CD14-positive monocyte (primary cell): ENCODE measurements around the gene SLC22A7. TPM values are rescaled to one million over a fixed set of nuclear protein-coding genes. Genes with fewer than 3 reads are reported as not detected.

Experiments
- DNase-seq, 3 donors: peaks; one replicate each; pipeline ENCODE4 v3.0.0-alpha.2; 2011 to 2022
- H2AFZ ChIP-seq: 2 replicates; pipeline ENCODE4 v1.6.0; 2012; ENCODE audit warnings: mild to moderate bottlenecking, low read depth, low read length, inconsistent platforms; ENCODE audit not compliant: insufficient read depth, poor library complexity, severe bottlenecking
- H3K27ac ChIP-seq, 2 donors: 1 replicate in 1 of 2; 2 replicates in 1 of 2; pipeline ENCODE4 v1.5.1; 2012 to 2013; ENCODE audit warnings: low read length in 2 of 2, control low read depth in 1 of 2, inconsistent platforms in 1 of 2, low read depth in 1 of 2, mild to moderate bottlenecking in 1 of 2
- H3K27me3 ChIP-seq, 2 donors: one replicate each; pipeline versions ENCODE4 v1.6.0 to v1.6.1; 2011 to 2013; ENCODE audit warnings: low read length in 2 of 2; ENCODE audit not compliant: control insufficient read depth in 2 of 2, insufficient read depth in 2 of 2
- H3K36me3 ChIP-seq, 2 donors: replicated peaks in 1 of 2; 1 replicate in 1 of 2; 2 replicates in 1 of 2; pipeline versions ENCODE4 v1.5.1 to v1.6.1; 2012 to 2013; ENCODE audit warnings: low read length in 2 of 2, control low read depth in 1 of 2, inconsistent platforms in 1 of 2, mild to moderate bottlenecking in 1 of 2; ENCODE audit not compliant: insufficient read depth in 2 of 2, control insufficient read depth in 1 of 2
- H3K4me1 ChIP-seq, 2 donors: 1 replicate in 1 of 2; 2 replicates in 1 of 2; pipeline versions ENCODE4 v1.5.1 to v1.6.1; 2012 to 2013; ENCODE audit warnings: low read length in 2 of 2, control low read depth in 1 of 2, inconsistent platforms in 1 of 2, mild to moderate bottlenecking in 1 of 2, moderate library complexity in 1 of 2; ENCODE audit not compliant: insufficient read depth in 2 of 2, control insufficient read depth in 1 of 2
- H3K4me2 ChIP-seq: replicated peaks from 2 replicates; pipeline ENCODE3; 2012; ENCODE audit warnings: low read length, moderate library complexity, mild to moderate bottlenecking; ENCODE audit not compliant: poor library complexity, severe bottlenecking; ENCODE audit errors: extremely low read depth
- H3K4me3 ChIP-seq, 3 experiments: fragments of 200-600 bp in 1 of 3; sonication (generic) in 1 of 3; replicated peaks in 1 of 3; 1 replicate in 2 of 3; 2 replicates in 1 of 3; pipeline ENCODE4 v1.5.1; 2011 to 2013; ENCODE audit warnings: low read length in 3 of 3, mild to moderate bottlenecking in 3 of 3, control low read depth in 2 of 3, low read depth in 2 of 3, inconsistent platforms in 1 of 3, moderate library complexity in 1 of 3
- H3K79me2 ChIP-seq: 2 replicates; pipeline ENCODE4 v1.6.0; 2012; ENCODE audit warnings: mild to moderate bottlenecking, control low read depth, inconsistent platforms, low read length, moderate library complexity; ENCODE audit not compliant: insufficient read depth
- H3K9ac ChIP-seq: 2 replicates; pipeline ENCODE4 v1.6.0; 2017; ENCODE audit warnings: low read length, mild to moderate bottlenecking; ENCODE audit not compliant: insufficient read depth, poor library complexity, severe bottlenecking
- H3K9me3 ChIP-seq, 2 donors: replicated peaks in 1 of 2; 1 replicate in 1 of 2; 2 replicates in 1 of 2; pipeline versions ENCODE4 v1.5.1 to v1.6.1; 2012 to 2013; ENCODE audit warnings: low read length in 2 of 2, control low read depth in 1 of 2; ENCODE audit not compliant: control insufficient read depth in 1 of 2, insufficient read depth in 1 of 2
- H4K20me1 ChIP-seq: 2 replicates; pipeline ENCODE4 v1.6.0; 2012; ENCODE audit warnings: mild to moderate bottlenecking, low read length, control low read depth, moderate library complexity; ENCODE audit not compliant: insufficient read depth
- H3K27ac Mint-ChIP-seq, 7 donors: one replicate each; pipeline ENCODE4 v1.8.0; 2020; ENCODE audit warnings: mild to moderate bottlenecking in 7 of 7, mixed read lengths in 7 of 7, moderate library complexity in 6 of 7, inconsistent platforms in 2 of 7
- H3K27me3 Mint-ChIP-seq, 3 donors: one replicate each; pipeline ENCODE4 v1.8.0; 2021 to 2022; ENCODE audit warnings: low read depth in 3 of 3, mild to moderate bottlenecking in 3 of 3, mixed read lengths in 3 of 3, moderate library complexity in 3 of 3, inconsistent platforms in 1 of 3
- H3K36me3 Mint-ChIP-seq, 2 donors: one replicate each; pipeline ENCODE4 v1.8.0; 2020; ENCODE audit warnings: mixed read lengths in 2 of 2, inconsistent platforms in 1 of 2, mild to moderate bottlenecking in 1 of 2
- H3K4me1 Mint-ChIP-seq: one replicate; pipeline ENCODE4 v1.8.0; 2020; ENCODE audit warnings: mild to moderate bottlenecking, mixed read lengths
- H3K4me3 Mint-ChIP-seq, 2 donors: one replicate each; pipeline ENCODE4 v1.8.0; 2020; ENCODE audit warnings: mild to moderate bottlenecking in 2 of 2, mixed read lengths in 2 of 2, moderate library complexity in 1 of 2
- H3K9me3 Mint-ChIP-seq, 7 donors: one replicate each; pipeline ENCODE4 v1.8.0; 2020 to 2022; ENCODE audit warnings: mixed read lengths in 7 of 7, mild to moderate bottlenecking in 6 of 7, moderate library complexity in 6 of 7, inconsistent platforms in 2 of 7
- CTCF ChIP-seq: fragments of 200-600 bp; IDR thresholded peaks from one replicate; pipeline ENCODE4 v1.8.0; 2022; ENCODE audit warnings: antibody characterized with exemption, mild to moderate bottlenecking
- WGBS: methylation state at CpG from one replicate; pipeline ENCODE4 v1.1.5; 2013; ENCODE audit warnings: missing lambda C conversion rate; ENCODE audit not compliant: insufficient coverage; 5-methylcytosine and 5-hydroxymethylcytosine counted together
- intact Hi-C, 2 donors: fragments of 100-400 bp; cut with micrococcal nuclease; formaldehyde crosslinking; loops; one replicate each; pipeline versions ENCODE4 v1.15.0 to v1.15.1; 2023
- polyA plus RNA-seq, 3 donors: library from polyadenylated mRNA; depleted of rRNA in 1 of 3; unstranded in 2 of 3; stranded (reverse) in 1 of 3; fragments of 300-500 nt in 2 of 3; fragments of >200 nt in 1 of 3; fragmentation: Illumina TruSeq in 2 of 3; gene quantifications; 1 replicate in 2 of 3; 2 replicates in 1 of 3; pipeline ENCODE4 v1.2.3, GENCODE V29; 2012 to 2021

SLC22A7 gene
- polyA plus RNA-seq, 3 donors = not detected

GRCh38 chr6:43277306-43277642 is 20.8 kb upstream of the SLC22A7 start:
- H2AFZ ChIP-seq = no peak overlapping the region
- H3K4me3 Mint-ChIP-seq = peak overlapping the region in 1 of 2 donors; percentile 79
- WGBS = 100% methylated on average over 4 of the region's 6 CpGs

DNA sequence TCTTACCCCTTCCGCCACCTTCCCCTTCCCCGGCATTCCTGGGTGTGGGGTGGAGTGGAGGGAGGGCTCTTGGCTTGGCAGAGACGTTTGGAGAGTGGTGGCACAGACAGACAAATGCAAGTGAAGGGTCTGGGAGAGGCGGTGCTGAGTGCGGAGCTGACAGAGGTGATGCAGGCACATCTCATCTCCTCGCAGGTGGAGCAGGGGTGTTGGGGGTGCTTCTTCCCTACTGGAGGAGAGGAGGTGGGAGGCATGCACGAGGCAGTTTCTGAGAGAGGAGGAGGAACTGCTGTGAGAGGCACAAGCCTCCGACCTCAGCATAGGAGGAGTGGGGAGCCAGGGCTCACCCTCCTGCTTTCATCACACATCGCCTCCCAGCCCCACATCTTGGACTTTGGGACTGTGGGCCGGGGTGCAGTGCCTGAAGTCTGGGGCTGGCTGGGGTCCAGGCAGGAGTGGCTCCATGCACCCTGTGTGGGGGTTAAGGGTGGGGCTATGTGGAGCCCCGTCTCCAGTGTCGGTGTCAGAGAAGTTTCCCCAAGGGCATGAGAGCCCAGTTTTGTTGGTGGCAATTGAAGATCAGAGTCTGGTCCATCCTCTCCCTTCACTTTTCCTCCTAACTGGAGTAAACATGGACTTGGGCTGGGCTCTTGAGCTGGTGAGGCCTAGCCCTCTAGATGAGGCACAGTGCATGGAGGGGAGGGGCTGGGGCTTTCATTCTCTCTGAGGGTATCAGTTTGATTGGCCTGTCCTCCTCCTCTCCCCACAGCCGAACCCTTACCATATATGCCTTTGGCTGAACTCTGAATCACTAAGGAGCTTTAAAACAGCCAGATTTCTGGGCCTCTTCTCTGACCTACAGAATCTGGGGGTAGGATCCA is 20.2 kb upstream of the SLC22A7 start:
- intact Hi-C loops = no loop called here
- no peak for TF ChIP-seq CTCF
- peaks cover 3 to 9% of the 10 kb centered on the region in 2 donors for H3K36me3 Mint-ChIP-seq
- no peak for DNase-seq
- peak overlapping the region in 1 of 7 donors; percentile 35 for H3K27ac Mint-ChIP-seq
- Histone ChIP-seq H4K20me1 (no peaks in the 10 kb centered on the region), H3K4me1 (peaks cover 14 to 19% of the 10 kb centered on the region in 2 donors), H3K4me3 (no peak overlapping the region), H2AFZ (no peak overlapping the region), H3K4me2 (no peak overlapping the region), H3K36me3 (no peaks in the 10 kb centered on the region), H3K79me2 (no peaks in the 10 kb centered on the region), H3K27me3 (peaks cover 16 to 69% of the 10 kb centered on the region in 2 donors), H3K27ac (no peak overlapping the region), H3K9ac (no peak overlapping the region), H3K9me3 (no peaks in the 10 kb centered on the region)
- H3K4me1 Mint-ChIP-seq = peaks cover 19% of the 10 kb centered on the region
- H3K4me3 Mint-ChIP-seq = peak overlapping the region in 1 of 2 donors; percentile 60
- peaks cover 0 to 14% (median 4%) of the 10 kb centered on the region in 7 donors for H3K9me3 Mint-ChIP-seq
- 94% methylated on average over 4 of the region's 13 CpGs for WGBS
- H3K27me3 Mint-ChIP-seq = peaks cover 70 to 80% (median 71%) of the 10 kb centered on the region in 3 donors

More at GRCh38 chr6:43277306-43277642, 20.8 kb upstream of the SLC22A7 start:
- TF ChIP-seq CTCF = no peak
- DNase-seq = no peak
- intact Hi-C loops = no loop called here
- Mint-ChIP-seq H3K4me1 (peaks cover 19% of the 10 kb centered on the region), H3K27ac (peak overlapping the region in 1 of 7 donors; percentile 8), H3K36me3 (peaks cover 3 to 9% of the 10 kb centered on the region in 2 donors), H3K27me3 (peaks cover 66 to 86% (median 77%) of the 10 kb centered on the region in 3 donors), H3K9me3 (peaks cover 0 to 14% (median 4%) of the 10 kb centered on the region in 7 donors)
- H3K27ac ChIP-seq = no peak overlapping the region
- peaks cover 16 to 75% of the 10 kb centered on the region in 2 donors for H3K27me3 ChIP-seq
- H4K20me1 ChIP-seq = no peaks in the 10 kb centered on the region
- H3K79me2 ChIP-seq = no peaks in the 10 kb centered on the region
- no peaks in the 10 kb centered on the region for H3K36me3 ChIP-seq
- H3K9me3 ChIP-seq = no peaks in the 10 kb centered on the region
- H3K4me1 ChIP-seq = peaks cover 14 to 19% of the 10 kb centered on the region in 2 donors
- H3K4me2 ChIP-seq = no peak overlapping the region
- H3K9ac ChIP-seq = no peak overlapping the region
- no peak overlapping the region for H3K4me3 ChIP-seq
